Hematopoietic multipotent progenitor cell (in vitro differentiated cells): ENCODE measurements around the gene EIF4EBP2. TPM values are rescaled to one million over a fixed set of nuclear protein-coding genes. Genes with fewer than 3 reads are reported as not detected.

Source experiments
- DNase-seq, 3 donors: peaks; one replicate each; pipeline ENCODE4 v3.0.0-alpha.2; 2011 to 2015; ENCODE audit warnings: low read depth in 2 of 3, low spot score in 2 of 3
- total RNA-seq: library from RNA; depleted of rRNA; stranded (reverse); fragments of >200 nt; gene quantifications from one replicate; pipeline ENCODE4 v1.2.3, GENCODE V29; 2012

The EIF4EBP2 gene
- total RNA-seq, 1 donor, result 14.0 TPM

DNA sequence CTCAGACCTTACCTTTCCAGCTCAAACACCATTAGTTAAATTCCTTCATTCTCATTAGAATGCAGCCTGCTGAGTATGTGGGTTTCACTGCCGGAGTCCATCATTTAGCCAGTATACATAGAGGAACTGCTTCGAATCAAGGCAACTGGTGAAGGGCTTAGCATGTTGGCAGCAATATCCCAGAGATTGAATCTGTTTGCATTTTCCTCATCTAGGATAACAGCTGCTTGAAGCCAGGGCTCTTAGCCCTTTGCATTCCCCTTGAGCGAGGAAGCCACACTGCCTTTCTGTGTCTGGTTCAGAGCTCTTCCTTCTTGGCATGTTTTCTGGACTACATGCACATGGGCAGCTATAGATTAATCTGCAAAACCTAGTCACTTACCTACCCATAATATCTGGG is 22.9 kb downstream of the EIF4EBP2 start:
- no peak for DNase-seq

DNA sequence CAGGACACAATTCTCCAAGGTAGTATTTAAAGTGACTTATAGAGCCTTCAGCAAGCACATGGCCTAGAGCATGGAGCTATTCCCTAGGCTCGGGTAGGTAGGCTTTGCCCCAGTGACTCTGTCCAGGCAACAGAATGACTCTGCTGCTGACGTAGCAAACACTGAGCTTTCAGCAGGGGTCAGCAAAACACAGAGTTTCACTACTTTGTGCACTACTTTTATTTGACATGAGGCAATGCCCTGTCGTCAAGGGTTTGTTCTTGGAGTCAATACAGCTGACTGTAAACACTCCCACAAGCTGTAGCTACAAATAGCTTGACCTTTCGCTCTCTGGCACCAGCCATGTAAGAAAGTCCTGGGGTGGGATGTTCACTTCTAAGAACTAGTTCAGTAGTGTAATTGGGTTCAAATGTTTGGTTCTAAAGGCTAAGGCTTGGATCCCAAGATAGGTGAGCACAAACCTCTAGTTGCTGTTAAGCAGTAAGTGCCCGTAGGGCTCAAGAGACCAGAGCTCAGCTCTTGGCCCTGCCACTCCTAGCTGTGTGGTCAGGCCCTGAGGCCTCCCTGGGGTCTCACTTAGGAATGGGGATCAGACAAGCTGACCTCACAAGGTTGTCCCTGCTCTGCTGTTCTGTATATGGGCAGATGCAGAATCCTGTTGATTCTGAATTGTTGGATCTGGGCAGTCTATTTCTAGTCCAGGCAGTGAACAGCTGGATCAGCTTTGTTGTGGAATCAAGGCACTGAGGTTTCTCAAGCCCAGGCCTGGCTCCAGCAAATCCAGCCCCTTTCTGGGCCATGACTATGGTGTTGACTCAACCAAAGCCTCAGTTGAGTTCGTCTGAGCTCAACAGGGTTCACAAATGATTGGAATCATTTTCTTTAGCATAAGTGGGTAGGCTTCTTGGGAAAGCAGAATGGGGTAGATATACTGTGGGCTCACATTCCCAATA is 26.8 kb downstream of the EIF4EBP2 start:
- no peak for DNase-seq

DNA sequence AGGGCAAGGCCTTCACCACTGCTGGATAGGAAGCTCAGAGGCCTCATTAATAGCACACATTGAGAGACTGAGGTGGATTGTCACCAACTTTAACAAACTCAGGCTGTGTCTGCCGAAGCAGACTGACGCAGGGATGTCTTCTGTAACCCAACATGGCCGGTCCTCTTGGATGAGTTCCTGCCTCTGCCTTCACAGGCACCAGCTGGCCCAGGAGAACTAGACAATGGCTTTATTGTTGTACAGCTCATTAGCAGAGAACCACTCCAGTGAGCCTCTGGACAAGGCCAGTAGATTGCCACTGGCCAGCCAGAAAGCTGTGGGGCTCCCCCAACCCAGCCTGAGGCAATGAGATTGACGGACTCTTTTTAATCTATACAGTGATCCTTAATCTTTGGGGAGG is 28.2 kb downstream of the EIF4EBP2 start:
- DNase-seq, result no peak

DNA sequence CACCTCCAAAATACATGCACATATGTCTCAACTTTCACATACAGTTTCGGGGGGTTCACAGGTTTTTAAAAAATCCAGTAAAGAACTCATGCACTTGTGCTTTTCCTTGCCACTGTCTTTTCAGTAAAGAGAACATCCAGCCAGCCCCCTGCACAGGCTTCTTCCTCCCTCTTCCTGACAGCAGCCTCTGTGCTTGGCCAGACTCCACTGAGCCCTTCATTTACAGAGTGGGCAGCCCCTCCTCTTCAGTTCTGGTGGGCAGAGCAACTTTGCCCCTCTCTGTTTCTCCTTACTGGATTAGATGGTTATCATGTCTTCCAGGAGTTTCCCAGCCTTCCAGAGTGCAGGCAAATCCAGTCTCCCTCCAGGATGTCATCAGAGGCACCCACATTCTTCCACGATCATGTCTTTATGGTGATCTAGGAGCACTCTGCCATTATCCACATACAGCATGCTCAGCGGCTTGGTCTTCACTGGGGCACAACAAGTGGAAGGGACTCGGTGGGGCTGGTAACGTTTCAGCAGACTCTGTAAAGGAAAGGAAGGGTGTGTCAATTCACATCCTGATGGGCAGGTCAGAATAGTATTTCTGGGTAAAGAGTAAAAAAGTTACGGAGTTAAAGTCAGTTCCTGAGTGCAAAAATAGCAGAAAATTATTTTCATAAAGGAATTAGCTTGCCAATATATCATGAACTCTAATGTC is 28.8 kb downstream of the EIF4EBP2 start:
- no peak for DNase-seq

DNA sequence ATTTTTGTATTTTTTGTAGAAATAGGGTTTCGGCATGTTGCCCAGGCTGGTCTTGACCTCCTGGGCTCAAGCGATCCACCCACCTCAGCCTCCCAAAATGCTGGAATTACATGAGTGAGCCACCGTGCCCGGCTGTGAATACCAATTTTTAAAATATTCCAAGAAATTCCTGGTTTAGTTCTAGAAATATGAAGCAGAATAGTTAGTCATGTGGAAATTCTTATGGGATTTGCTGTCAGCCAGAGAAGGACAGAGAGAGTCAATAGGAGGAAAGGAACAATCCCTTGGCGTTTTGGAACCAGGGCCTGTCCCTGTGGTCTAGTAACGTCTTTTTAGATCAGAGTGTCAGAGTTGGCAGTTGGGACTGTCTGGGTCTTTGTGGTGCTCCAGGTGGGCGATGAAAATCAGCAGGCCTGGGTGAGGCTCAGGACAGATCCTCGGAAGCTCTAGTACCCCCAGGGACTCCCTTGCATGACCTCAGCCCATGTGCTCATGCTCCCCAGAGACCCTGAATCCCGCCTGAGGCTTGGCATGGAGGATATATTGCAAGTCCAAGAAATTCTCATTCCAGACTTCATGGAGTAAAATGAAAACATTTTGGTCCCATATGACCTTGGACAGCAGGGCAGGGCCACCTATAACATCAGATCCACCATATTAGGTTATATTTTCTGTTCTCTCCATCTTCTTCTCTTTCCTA is 29.8 kb downstream of the EIF4EBP2 start:
- no peak for DNase-seq

DNA sequence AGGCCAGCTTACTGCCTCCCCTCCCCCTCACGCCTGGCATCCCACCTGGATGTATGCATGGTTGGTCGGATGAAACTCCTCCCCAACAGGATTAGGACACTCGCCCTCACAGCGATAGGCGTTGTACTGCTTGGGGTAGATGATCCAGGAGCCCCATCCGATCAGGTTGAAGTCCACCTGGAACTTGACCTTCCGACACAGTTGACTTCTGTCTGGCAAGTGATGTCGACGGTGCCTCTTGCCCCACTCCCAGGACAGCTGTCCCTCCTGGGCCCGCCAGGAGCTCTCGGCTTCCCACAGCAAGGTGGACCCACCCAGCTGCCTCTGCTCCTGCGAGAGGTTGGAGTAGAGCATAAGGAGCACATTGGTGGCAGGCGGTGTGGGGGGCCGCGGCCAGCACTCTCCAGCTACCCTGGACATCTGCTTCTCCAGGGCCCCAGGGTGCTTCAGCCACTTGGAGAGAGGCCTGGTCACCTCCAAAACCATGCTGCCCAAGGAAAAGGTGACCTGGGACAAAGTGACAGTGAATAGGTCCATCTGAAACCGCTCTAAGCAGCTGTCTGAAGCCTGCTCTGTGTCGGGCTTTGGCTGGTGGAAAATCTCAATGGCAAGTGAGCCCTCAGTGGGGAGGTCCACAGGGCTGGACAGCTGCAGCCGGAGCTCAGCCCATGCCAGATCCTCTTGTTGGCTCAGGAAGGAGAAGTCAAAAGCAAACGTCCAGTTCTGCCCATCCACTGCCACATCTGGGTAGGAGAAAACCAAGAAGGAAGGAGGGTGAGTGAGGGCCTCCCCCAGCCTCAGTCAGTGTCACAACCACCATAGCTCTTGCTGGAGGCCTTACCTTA is 31.5 kb downstream of the EIF4EBP2 start:
- DNase-seq, result no peak

DNA sequence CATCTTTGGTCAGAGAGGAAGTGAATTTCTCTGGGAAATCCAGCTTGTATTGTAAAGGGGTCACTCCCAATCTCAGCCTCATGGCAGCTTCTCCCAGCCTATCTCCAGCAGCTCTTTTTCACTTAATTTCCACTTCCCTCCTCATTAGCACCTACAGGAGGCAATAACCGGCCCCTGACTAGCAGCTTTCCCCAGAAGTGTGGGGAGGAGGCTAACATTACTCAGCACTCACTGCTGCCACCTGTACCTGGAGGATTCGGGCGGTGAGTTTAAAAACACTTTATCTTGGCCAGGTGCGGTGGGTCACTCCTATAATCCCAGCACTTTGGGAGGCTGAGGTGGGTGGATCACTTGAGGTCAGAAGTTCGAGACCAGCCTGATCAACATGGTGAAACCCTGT is 33.8 kb downstream of the EIF4EBP2 start:
- DNase-seq, result no peak

DNA sequence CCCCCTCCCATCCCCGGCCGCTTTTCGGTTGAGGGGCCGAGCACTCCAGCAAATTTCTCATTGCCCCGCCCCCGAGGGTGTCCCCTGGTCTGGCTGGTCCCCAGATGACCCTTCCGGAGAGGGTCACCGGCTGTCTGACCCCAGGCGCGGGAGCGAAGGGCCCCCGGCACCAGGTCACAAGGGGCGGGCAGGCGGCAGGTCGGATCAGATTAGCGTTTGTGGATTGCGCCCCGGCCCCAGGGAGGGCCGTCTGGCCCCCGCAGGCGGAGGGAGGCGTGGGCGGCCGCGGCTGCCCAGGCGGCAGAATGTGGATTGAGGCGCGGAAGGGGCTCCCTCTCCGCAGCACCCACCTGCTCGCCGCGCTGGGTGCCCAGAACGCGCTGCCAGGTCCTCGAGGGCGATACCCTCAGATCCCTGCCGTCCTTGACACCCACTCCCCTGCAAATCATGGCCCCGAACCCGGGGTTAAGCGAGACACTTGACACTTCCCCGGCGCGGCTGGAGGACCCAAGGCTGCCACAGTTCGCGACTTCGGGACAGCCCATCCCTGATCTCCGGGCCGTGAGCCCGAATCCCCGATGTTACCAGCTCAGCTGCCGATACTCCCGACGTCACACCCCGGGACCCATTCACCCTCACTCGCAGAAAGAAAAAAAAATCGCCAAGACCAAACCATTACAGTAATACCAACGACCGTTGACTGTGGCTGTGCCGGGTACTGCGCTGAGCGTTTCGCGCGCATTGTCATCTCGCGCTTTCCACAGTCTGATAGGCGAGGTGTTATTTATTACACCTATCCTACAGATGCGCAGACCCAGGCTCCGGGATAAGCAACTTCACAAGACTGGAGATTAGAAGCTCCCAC is 36.6 kb downstream of the EIF4EBP2 start:
- peak in 1 of 3 donors; percentile 28 for DNase-seq

DNA sequence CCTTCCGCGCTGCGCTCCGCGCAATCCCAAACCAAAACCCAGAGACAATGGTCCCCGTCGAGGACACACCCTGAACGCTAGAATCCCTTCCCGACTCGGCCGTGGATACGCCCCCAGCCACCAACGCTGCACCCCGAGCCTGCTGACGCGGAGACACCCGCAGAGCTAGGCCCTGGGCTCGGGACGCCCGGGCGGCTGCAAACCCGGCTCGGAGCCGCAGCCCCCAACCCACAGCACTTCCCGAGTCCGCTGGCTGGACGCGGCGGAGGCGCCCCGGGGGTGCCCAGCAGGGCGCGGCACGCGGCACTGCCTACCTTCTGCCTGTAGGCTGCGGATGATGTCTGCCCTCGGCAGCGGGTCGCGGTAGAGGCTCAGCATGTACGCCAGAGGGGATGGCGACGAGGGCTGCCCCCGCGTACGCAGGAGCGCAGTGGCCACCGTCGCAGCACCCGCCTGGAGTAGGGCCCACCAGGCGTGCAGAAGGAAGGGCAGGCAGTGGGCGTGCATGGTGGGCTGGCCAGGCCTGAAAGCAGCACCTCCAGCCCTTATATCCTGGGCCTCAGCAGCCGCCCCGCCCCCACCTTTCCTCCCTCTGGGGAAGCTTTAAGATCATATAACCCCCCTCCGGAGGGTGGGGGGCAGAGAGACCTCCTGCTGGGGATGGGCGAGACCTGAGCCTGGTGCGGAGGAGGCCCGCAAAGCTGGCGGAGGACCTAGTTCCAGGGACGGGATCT is 37.4 kb downstream of the EIF4EBP2 start, which contains the start of gene NODAL:
Gene NODAL, minus strand, starts transcription at position 521 of the 734 bp plus-strand sequence. Its CDS starts 14 bp downstream, at position 507.
- DNase-seq, result no peak

DNA sequence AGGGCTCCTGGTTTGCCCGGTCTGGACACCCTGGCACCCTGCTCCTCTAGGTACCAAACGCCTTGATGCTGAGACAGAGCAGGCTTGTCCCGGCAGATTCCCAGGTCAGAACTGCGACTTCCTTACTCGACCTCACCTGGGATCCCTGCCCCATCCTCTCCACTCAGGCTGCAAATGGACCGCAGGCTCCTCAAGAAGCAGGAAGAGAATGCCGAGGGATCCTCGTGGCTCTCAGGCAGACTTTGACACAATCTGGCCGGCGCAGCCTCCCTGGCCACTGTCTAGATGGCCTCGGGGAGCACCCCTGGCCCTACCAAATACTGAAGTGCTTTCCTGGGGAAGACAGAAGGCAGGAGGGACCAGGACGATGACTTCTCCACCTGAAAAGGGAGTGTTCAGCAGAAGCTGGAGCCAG is 38.0 kb downstream of the EIF4EBP2 start:
- no peak for DNase-seq

DNA sequence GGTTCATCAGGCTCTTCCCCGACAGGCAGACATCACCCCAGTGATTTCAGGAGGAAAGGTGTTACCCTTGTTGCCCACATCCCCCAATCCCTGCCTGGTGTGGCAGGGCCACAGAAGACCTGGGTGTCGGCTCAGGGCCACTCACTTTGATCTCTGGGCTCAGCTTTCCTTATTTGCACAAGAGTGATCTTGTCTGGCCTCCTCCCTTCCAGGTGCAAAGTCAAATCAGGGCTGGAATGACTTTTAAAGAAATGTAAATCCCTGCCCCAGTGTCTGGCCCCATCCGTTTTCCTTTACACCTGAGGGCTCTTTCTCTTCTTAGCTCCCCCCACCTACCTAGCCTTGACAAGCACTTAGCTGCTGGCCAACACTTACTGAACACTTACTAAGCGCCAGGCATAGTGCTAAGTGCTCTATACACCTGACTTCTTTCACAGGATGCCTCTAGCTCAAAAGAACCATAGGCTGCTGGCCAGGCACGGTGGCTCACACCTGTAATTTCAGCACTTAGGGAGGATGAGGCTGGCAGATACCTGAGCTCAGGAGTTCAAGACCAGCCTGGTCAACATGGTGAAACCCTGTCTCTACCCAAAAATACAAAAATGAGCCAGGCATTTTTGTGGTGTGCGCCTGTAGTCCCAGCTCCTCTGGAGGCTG is 38.5 kb downstream of the EIF4EBP2 start:
- DNase-seq, result no peak

DNA sequence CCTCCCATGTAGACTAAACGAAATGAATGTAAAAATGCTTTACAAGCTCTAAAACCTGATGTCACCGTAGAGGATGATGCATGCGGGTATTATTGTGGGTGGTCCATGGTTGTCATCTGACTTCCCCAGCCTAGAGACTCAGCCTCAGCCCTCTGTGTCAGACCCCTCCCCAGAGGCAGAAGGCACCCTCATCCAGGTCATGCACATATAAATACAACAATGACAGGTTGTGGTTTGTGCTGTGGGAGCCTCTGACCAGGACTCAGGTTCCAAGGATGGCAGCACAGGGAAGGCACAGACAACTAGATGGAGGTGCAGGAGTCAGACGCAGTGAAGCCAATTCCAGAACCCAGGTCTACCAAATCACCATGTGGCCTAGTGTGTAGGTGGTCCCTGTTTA is 40.8 kb downstream of the EIF4EBP2 start:
- no peak for DNase-seq

DNA sequence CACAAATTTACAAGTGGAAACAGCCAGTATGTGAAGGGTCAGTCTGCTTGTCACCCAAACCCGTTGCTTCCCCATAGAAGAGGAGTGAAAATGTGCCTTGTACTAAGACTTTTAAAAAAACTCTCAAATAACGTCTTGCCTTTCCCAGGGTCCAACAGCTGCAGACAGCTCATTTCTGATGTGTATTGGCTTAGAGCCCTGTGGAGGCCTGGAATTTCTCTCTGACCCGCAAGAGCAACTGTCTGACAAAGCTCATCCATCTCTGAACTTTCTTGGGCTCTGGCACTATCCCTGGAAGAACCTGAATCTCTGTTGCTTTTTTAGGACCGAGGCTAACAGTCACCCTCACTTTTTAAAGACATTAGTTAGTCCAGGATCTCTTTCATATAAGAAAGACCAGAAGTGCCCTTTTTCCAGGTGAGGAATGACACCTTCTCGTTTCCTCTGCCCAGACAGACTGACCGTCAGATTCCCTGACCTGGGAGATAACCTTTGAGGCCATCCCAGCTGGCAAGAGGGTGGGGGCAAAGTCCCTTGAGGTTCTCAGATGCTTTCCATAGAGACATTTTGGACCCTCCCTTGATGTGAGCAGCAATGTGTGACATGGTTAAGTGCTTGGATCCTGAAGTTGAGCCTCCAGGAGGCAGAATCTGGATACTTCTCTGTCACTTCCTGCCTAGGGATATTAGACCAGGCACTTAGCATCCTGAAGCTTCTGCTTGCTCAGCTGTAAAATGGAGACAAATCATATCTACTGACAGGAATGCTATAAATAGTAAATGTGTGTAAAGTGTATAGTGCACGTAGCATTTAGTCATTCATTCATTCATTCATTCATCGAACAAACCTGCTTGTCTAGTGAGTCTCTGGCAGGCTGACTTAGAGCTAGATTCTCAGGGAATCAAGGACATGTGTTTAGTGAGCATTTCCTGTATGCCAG is 42.0 kb downstream of the EIF4EBP2 start:
- no peak for DNase-seq

DNA sequence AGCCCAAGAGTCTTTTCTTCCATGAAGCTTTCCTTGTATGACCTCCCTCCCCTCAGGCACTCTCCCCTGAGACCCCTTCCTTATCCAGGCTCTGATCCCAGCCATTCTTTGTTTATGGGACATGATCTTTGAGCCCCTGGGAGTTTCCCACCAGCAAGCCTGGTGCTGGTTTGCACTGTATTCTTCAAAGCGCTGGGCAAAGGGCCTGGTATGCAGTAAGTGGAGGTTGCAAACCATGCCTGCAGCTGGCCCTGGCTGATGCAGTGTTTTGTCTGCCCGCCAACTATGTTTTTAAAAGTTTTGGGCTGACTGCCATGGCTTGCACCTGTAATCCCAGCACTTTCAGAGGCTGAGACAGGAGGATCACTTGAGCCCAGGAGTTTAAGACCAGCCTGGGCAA is 44.3 kb downstream of the EIF4EBP2 start:
- DNase-seq, result no peak

DNA sequence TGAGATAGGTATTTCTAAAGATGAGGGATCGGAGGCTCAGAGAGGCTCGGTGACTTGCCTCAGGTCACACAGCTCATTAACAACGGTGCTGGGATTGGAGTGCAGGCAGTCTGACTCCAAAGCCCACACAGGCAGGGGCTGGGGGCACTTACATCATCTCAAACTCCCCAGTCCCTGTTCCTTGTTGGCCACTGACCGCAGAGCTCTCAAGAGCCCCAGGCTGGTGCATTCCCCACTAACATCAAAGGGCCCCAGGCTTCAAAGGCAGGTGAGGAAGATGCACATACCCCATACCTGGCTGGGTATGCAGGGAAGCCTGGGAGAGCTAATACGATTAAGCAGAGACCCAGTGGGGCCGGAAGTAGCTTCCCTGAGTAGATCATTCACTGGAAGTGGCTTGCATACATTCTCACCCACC is 51.3 kb downstream of the EIF4EBP2 start:
- DNase-seq, result no peak

DNA sequence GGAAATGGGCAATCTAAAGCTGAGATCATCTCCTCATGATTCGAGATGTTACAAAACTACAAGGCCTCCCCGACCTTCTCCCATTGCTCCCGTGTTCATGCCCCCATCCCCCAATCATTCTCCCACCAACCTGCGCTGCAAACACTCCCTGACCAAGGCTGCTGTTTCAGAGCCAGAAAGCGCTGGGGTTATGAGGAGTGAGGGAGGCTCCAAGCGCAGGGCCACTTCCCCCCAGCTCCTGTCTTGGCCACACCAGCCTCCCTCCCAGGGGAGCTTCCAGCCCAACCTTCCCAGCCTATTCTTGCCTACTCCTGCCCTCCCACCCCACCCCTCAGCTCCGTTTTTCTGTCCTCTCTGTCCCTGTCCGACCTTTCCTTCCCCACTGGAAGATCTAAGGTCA is 52.2 kb downstream of the EIF4EBP2 start:
- no peak for DNase-seq

DNA sequence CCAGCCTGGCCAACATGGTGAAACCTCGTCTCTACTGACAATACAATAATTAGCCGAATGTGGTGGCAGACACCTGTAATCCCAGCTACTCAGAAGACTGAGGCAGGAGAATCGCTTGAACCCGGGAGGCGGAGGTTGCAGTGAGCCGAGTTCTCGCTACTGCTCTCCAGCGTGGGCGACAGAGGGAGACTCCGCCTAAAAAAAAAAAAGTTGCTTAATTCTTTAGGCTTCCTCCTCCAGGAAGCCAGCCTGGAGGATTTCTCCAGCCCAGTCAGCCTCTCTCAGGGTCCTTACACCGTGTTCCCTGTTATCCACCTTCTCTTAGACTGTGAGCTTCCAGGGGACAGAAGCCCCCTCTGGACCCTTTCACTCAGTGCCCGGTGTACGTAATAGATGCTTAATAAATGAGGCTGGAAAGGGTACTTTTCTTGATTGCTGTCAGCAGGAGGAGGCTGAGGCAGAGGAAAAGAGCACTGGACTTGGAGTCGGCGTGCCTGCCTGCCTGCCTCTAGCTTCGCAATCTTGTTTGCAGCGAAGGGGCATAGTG is 53.9 kb downstream of the EIF4EBP2 start:
- no peak for DNase-seq
